Measurements from ENCODE around the gene GNA14. TPM values are rescaled to one million over a fixed set of nuclear protein-coding genes. Genes with fewer than 3 reads are reported as not detected.

GNA14 gene
- total RNA-seq, 1 donor from 2014 or later, result 0.32 TPM

- no peak for TF ChIP-seq CTCF (IDR thresholded peaks at IDR 0.05; ENCODE audit: partially characterized antibody, unreplicated experiment)
- no peak for DNase-seq
- Mint-ChIP-seq H3K9me3 (ENCODE audit: unreplicated experiment) (peaks cover 5% of the 10 kb centered on the region), H3K36me3 (ENCODE audit: unreplicated experiment) (peaks cover 4% of the 10 kb centered on the region), H3K4me3 (ENCODE audit: unreplicated experiment) (no peak overlapping the region), H3K27me3 (ENCODE audit: unreplicated experiment) (no peaks in the 10 kb centered on the region), H3K4me1 (ENCODE audit: low read depth, unreplicated experiment) (peaks cover 10% of the 10 kb centered on the region), H3K27ac (ENCODE audit: unreplicated experiment) (no peak overlapping the region)
Observed at GRCh38 chr9:77531400-77531799, 116.7 kb downstream of the GNA14 start.

- Mint-ChIP-seq H3K4me3 (ENCODE audit: unreplicated experiment) (no peak overlapping the region), H3K4me1 (ENCODE audit: low read depth, unreplicated experiment) (no peaks in the 10 kb centered on the region), H3K36me3 (ENCODE audit: unreplicated experiment) (no peaks in the 10 kb centered on the region), H3K27ac (ENCODE audit: unreplicated experiment) (no peak overlapping the region), H3K9me3 (ENCODE audit: unreplicated experiment) (peaks cover 3% of the 10 kb centered on the region), H3K27me3 (ENCODE audit: unreplicated experiment) (no peaks in the 10 kb centered on the region)
- no peak for TF ChIP-seq CTCF (IDR thresholded peaks at IDR 0.05; ENCODE audit: partially characterized antibody, unreplicated experiment)
- DNase-seq, result no peak
Observed at GRCh38 chr9:77523891-77524290, 124.2 kb downstream of the GNA14 start.

DNA sequence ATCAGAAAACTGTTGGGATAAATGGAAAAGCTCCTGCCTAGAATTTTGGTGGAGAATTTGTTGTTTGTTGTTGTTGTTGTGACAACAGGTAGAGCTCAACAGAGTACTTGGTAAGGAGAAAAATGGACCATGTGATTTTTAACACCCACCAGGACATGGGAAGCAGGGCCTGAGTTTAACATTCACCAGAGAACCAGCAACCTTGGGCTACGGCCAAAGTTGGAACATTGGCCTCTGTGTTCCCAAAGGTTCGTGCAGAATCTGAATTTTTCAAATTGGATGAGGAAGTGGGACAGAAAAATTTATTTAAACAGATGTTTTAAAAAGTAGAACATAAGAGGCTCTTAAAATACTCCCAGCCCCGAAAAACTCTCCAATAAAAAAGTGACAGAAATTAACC, 127.0 kb downstream of the GNA14 start:
- Mint-ChIP-seq H3K27me3 (ENCODE audit: unreplicated experiment) (no peaks in the 10 kb centered on the region), H3K4me3 (ENCODE audit: unreplicated experiment) (no peak overlapping the region), H3K36me3 (ENCODE audit: unreplicated experiment) (no peaks in the 10 kb centered on the region), H3K9me3 (ENCODE audit: unreplicated experiment) (peaks cover 3% of the 10 kb centered on the region), H3K27ac (ENCODE audit: unreplicated experiment) (no peak overlapping the region), H3K4me1 (ENCODE audit: low read depth, unreplicated experiment) (no peaks in the 10 kb centered on the region)
- no peak for DNase-seq
- no peak for TF ChIP-seq CTCF (IDR thresholded peaks at IDR 0.05; ENCODE audit: partially characterized antibody, unreplicated experiment)

DNA sequence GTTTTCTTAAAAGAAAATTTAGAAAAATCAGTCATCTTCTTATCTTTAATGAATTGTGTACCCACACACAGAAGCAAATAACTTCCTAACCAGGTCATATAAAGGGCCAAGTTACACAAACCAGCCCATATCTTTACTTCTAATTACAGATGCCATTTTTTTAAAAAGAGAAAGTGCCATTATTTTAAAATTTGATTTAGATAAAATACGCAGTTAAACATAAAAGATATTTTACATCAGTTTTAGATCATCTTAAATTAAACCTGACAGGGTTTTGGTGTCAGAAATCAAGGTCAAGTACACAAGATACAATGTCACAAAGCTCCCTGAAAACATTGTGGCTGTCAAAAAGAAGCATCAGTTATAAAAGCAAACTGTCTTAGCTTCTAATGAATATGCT, 129.4 kb downstream of the GNA14 start:
- Mint-ChIP-seq H3K4me1 (ENCODE audit: low read depth, unreplicated experiment) (no peaks in the 10 kb centered on the region), H3K4me3 (ENCODE audit: unreplicated experiment) (no peak overlapping the region), H3K36me3 (ENCODE audit: unreplicated experiment) (no peaks in the 10 kb centered on the region), H3K27ac (ENCODE audit: unreplicated experiment) (no peak overlapping the region), H3K27me3 (ENCODE audit: unreplicated experiment) (no peaks in the 10 kb centered on the region), H3K9me3 (ENCODE audit: unreplicated experiment) (no peaks in the 10 kb centered on the region)
- DNase-seq, result no peak
- TF ChIP-seq CTCF (IDR thresholded peaks at IDR 0.05; ENCODE audit: partially characterized antibody, unreplicated experiment), result no peak

DNA sequence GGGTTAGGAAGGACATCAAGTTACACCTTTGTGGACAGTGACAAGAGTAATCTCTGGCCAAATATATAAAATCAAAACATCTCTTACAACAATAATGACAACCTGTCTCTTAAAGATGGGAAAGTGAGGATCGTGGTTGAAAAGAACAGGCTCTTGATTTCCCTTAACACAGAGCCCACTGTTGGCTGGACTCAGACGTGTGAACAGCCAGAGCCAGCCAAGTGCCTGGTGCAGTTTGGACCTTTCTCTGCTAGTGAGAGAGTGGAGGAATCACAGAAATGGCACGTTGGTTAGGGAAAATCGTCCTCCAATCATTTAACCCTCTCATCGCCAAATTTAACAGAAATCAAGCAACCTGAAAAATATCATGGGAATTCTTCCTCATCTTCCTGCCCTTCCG, 131.3 kb downstream of the GNA14 start:
- Mint-ChIP-seq H3K27ac (ENCODE audit: unreplicated experiment) (no peak overlapping the region), H3K36me3 (ENCODE audit: unreplicated experiment) (no peaks in the 10 kb centered on the region)

More for the DNA sequence above, 131.3 kb downstream of the GNA14 start:
- Mint-ChIP-seq H3K4me1 (ENCODE audit: low read depth, unreplicated experiment) (no peaks in the 10 kb centered on the region), H3K27me3 (ENCODE audit: unreplicated experiment) (no peaks in the 10 kb centered on the region), H3K9me3 (ENCODE audit: unreplicated experiment) (no peaks in the 10 kb centered on the region), H3K4me3 (ENCODE audit: unreplicated experiment) (no peak overlapping the region)
- no peak for DNase-seq
- no peak for TF ChIP-seq CTCF (IDR thresholded peaks at IDR 0.05; ENCODE audit: partially characterized antibody, unreplicated experiment)

All from glutamatergic neuron (in vitro differentiated cells).